DOHH2 (cell line): ENCODE results near the gene C1QTNF1.

Source experiments
- CTCF ChIP-seq: fragments of 200-600 bp; sonication (generic); IDR thresholded peaks from one replicate; pipeline ENCODE4 v1.5.1; 2014; ENCODE audit warnings: antibody characterized with exemption, mild to moderate bottlenecking, low read depth, low read length; ENCODE audit not compliant: poor library complexity, severe bottlenecking
- EZH2phosphoT487 ChIP-seq: fragments of 200-600 bp; sonication (generic); IDR thresholded peaks from 2 replicates; pipeline ENCODE4 v1.6.1; 2017; ENCODE audit warnings: borderline replicate concordance, mild to moderate bottlenecking, antibody characterized with exemption, low read length, moderate library complexity, mixed read lengths

GRCh38 chr17:79053251-79053925, 29.4 kb downstream of the C1QTNF1 start:
- TF ChIP-seq CTCF = no peak
- TF ChIP-seq EZH2phosphoT487 = no peak
